Memory B cell (primary cell): ENCODE measurements around the gene OR51B5.
A peak's percentile ranks its signal among the peaks of the same experiment; 100 is the strongest.
"Not testable (repeated sequence)": the region's sequence is repeated elsewhere in the genome, so short reads cannot be mapped to it uniquely, and the experiment has no call there.

Experiments
- ATAC-seq: fragments of 150-1000 bp; cut with Tn5 transposase; 2 replicates; pipeline ENCODE4 v1.10.0; 2021; ENCODE audit warnings: low read depth, mild to moderate bottlenecking, moderate library complexity
- DNase-seq, 2 donors: peaks; one replicate each; pipeline ENCODE4 v3.0.0; 2022; ENCODE audit warnings: low spot score in 2 of 2
- H3K27ac Mint-ChIP-seq: one replicate; pipeline ENCODE4 v1.8.0; 2022; ENCODE audit warnings: mild to moderate bottlenecking, moderate library complexity, mixed read lengths
- H3K27me3 Mint-ChIP-seq: one replicate; pipeline ENCODE4 v1.8.0; 2022; ENCODE audit warnings: mixed read lengths
- H3K36me3 Mint-ChIP-seq: one replicate; pipeline ENCODE4 v1.8.0; 2022; ENCODE audit warnings: mild to moderate bottlenecking, mixed read lengths
- H3K4me1 Mint-ChIP-seq: one replicate; pipeline ENCODE4 v1.8.0; 2022; ENCODE audit warnings: mixed read lengths
- H3K4me3 Mint-ChIP-seq: one replicate; pipeline ENCODE4 v1.8.0; 2022; ENCODE audit warnings: mild to moderate bottlenecking, moderate library complexity, mixed read lengths
- H3K9me3 Mint-ChIP-seq: one replicate; pipeline ENCODE4 v1.8.0; 2022; ENCODE audit warnings: mixed read lengths

OR51B5 gene

GRCh38 chr11:5343474-5344335, at the start of gene OR51B5:
TSS of gene OR51B5 (minus strand) at chr11:5343524. CDS start at chr11:5343524, 0 bp downstream.
- Mint-ChIP-seq H3K9me3 (no peaks in the 10 kb centered on the region), H3K4me1 (no peaks in the 10 kb centered on the region), H3K4me3 (no peak within 1 kb of the TSS), H3K27me3 (peaks cover 5% of the 10 kb centered on the region), H3K27ac (no peak within 1 kb of the TSS), H3K36me3 (no peaks in the 10 kb centered on the region)
- DNase-seq (no peak), ATAC-seq (no peak)

- no peaks in the 10 kb centered on the region for H3K36me3 Mint-ChIP-seq
- DNase-seq (no peak), ATAC-seq (no peak)
- no peak overlapping the region for H3K4me3 Mint-ChIP-seq
- no peak overlapping the region for H3K27ac Mint-ChIP-seq
- no peaks in the 10 kb centered on the region for H3K27me3 Mint-ChIP-seq
- no peaks in the 10 kb centered on the region for H3K4me1 Mint-ChIP-seq
- no peaks in the 10 kb centered on the region for H3K9me3 Mint-ChIP-seq
Observed at GRCh38 chr11:5390210-5390609, 46.9 kb upstream of the OR51B5 start.

- H3K27me3 Mint-ChIP-seq = peaks cover 3% of the 10 kb centered on the region
- DNase-seq = no peak
- no peak for ATAC-seq
- H3K4me1 Mint-ChIP-seq = no peaks in the 10 kb centered on the region
- H3K36me3 Mint-ChIP-seq = no peaks in the 10 kb centered on the region
- H3K9me3 Mint-ChIP-seq = peaks cover 1% of the 10 kb centered on the region
- H3K27ac Mint-ChIP-seq = no peak overlapping the region
- H3K4me3 Mint-ChIP-seq = no peak overlapping the region
Observed at GRCh38 chr11:5384335-5384734, 41.0 kb upstream of the OR51B5 start.

- DNase-seq = no peak
- no peak for ATAC-seq
- no peak within 1 kb of the TSS for H3K4me3 Mint-ChIP-seq
- peaks cover 3% of the 10 kb centered on the region for H3K27me3 Mint-ChIP-seq
- H3K4me1 Mint-ChIP-seq = no peaks in the 10 kb centered on the region
- H3K27ac Mint-ChIP-seq = no peak within 1 kb of the TSS
- no peaks in the 10 kb centered on the region for H3K36me3 Mint-ChIP-seq
- peaks cover 1% of the 10 kb centered on the region for H3K9me3 Mint-ChIP-seq
Observed at GRCh38 chr11:5383576-5383975, 40.3 kb upstream of the OR51B5 start, which contains the start of gene OR51M1. TSS of gene OR51M1 (plus strand) at chr11:5383812. CDS start at chr11:5389399, 5,587 bp downstream.

GRCh38 chr11:5380740-5381342, 37.5 kb upstream of the OR51B5 start:
- DNase-seq = peak; percentile 11 to 13
- no peaks in the 10 kb centered on the region for H3K36me3 Mint-ChIP-seq
- no peaks in the 10 kb centered on the region for H3K4me1 Mint-ChIP-seq
- no peak overlapping the region for H3K27ac Mint-ChIP-seq
- H3K4me3 Mint-ChIP-seq = no peak overlapping the region
- peaks cover 3% of the 10 kb centered on the region for H3K27me3 Mint-ChIP-seq
- no peak for ATAC-seq
- H3K9me3 Mint-ChIP-seq = peaks cover 1% of the 10 kb centered on the region

- no peak overlapping the region for H3K27ac Mint-ChIP-seq
- no peak overlapping the region for H3K4me3 Mint-ChIP-seq
- no peak for DNase-seq
- ATAC-seq = no peak
- no peaks in the 10 kb centered on the region for H3K4me1 Mint-ChIP-seq
- H3K9me3 Mint-ChIP-seq = peaks cover 2% of the 10 kb centered on the region
- H3K27me3 Mint-ChIP-seq = peaks cover 7% of the 10 kb centered on the region
- no peaks in the 10 kb centered on the region for H3K36me3 Mint-ChIP-seq
Observed at GRCh38 chr11:5369789-5370188, 26.5 kb upstream of the OR51B5 start.

GRCh38 chr11:5368502-5369043, 25.2 kb upstream of the OR51B5 start:
- no peaks in the 10 kb centered on the region for H3K36me3 Mint-ChIP-seq
- no peak overlapping the region for H3K27ac Mint-ChIP-seq
- H3K4me3 Mint-ChIP-seq = no peak overlapping the region
- ATAC-seq = no peak
- peaks cover 5% of the 10 kb centered on the region for H3K27me3 Mint-ChIP-seq
- no peak for DNase-seq
- no peaks in the 10 kb centered on the region for H3K4me1 Mint-ChIP-seq
- peaks cover 2% of the 10 kb centered on the region for H3K9me3 Mint-ChIP-seq

- Mint-ChIP-seq H3K36me3 (no peaks in the 10 kb centered on the region), H3K27me3 (peaks cover 5% of the 10 kb centered on the region), H3K4me1 (no peaks in the 10 kb centered on the region), H3K4me3 (no peak overlapping the region), H3K27ac (no peak overlapping the region), H3K9me3 (peaks cover 3% of the 10 kb centered on the region)
- ATAC-seq = no peak
- DNase-seq = no peak
Observed at GRCh38 chr11:5367448-5368074, 24.2 kb upstream of the OR51B5 start.

- H3K27ac Mint-ChIP-seq = no peak overlapping the region
- DNase-seq = no peak
- ATAC-seq = no peak
- peaks cover 5% of the 10 kb centered on the region for H3K27me3 Mint-ChIP-seq
- no peaks in the 10 kb centered on the region for H3K36me3 Mint-ChIP-seq
- H3K4me1 Mint-ChIP-seq = no peaks in the 10 kb centered on the region
- H3K9me3 Mint-ChIP-seq = peaks cover 3% of the 10 kb centered on the region
- H3K4me3 Mint-ChIP-seq = no peak overlapping the region
Observed at GRCh38 chr11:5366856-5367255, 23.5 kb upstream of the OR51B5 start.

- H3K4me3 Mint-ChIP-seq, DNase-seq, H3K36me3 Mint-ChIP-seq, H3K27me3 Mint-ChIP-seq, ATAC-seq, H3K27ac Mint-ChIP-seq, H3K4me1 Mint-ChIP-seq, H3K9me3 Mint-ChIP-seq: not testable (repeated sequence)
Observed at GRCh38 chr11:5366365-5366764, 23.0 kb upstream of the OR51B5 start.

- no peak for ATAC-seq
- H3K9me3 Mint-ChIP-seq = peaks cover 4% of the 10 kb centered on the region
- no peak overlapping the region for H3K4me3 Mint-ChIP-seq
- no peaks in the 10 kb centered on the region for H3K4me1 Mint-ChIP-seq
- H3K36me3 Mint-ChIP-seq = no peaks in the 10 kb centered on the region
- DNase-seq = no peak
- H3K27me3 Mint-ChIP-seq = peaks cover 5% of the 10 kb centered on the region
- no peak overlapping the region for H3K27ac Mint-ChIP-seq
Observed at GRCh38 chr11:5364214-5364613, 20.9 kb upstream of the OR51B5 start.

- Mint-ChIP-seq H3K27ac (no peak overlapping the region), H3K4me3 (no peak overlapping the region), H3K27me3 (peaks cover 5% of the 10 kb centered on the region), H3K36me3 (no peaks in the 10 kb centered on the region), H3K4me1 (no peaks in the 10 kb centered on the region), H3K9me3 (peaks cover 5% of the 10 kb centered on the region)
- no peak for ATAC-seq
- no peak for DNase-seq
Observed at GRCh38 chr11:5363679-5364078, 20.4 kb upstream of the OR51B5 start.

- Mint-ChIP-seq H3K9me3 (peaks cover 5% of the 10 kb centered on the region), H3K27me3 (peaks cover 5% of the 10 kb centered on the region), H3K27ac (no peak overlapping the region), H3K4me3 (no peak overlapping the region), H3K36me3 (no peaks in the 10 kb centered on the region), H3K4me1 (no peaks in the 10 kb centered on the region)
- no peak for DNase-seq
- no peak for ATAC-seq
Observed at GRCh38 chr11:5362017-5362625, 18.8 kb upstream of the OR51B5 start.

GRCh38 chr11:5356031-5356430, 12.7 kb upstream of the OR51B5 start:
- not testable (repeated sequence) for ATAC-seq, H3K36me3 Mint-ChIP-seq, H3K27ac Mint-ChIP-seq, H3K4me1 Mint-ChIP-seq, H3K9me3 Mint-ChIP-seq, DNase-seq, H3K27me3 Mint-ChIP-seq, H3K4me3 Mint-ChIP-seq
